Panc1 (cell line): Measurements from ENCODE around the gene CIC. TPM values are rescaled to one million over a fixed set of nuclear protein-coding genes. Genes with fewer than 3 reads are reported as not detected.

ENCODE experiments used
- ATAC-seq: fragments of 200-7000 bp; cut with Tn5 transposase; 2 replicates; pipeline ENCODE4 v1.9.1; 2020; ENCODE audit warnings: mild to moderate bottlenecking, moderate library complexity
- BruUV-seq: library from RNA; stranded (reverse); fragments of 400-500 nt; replicated peaks from 2 replicates; lab custom pipeline; 2021; lab: Mats Ljungman, UMichigan
- CTCF ChIA-PET: fragments of 300-600 bp; sonication (Branson Sonifier 250); formaldehyde crosslinking; loops from one replicate; lab custom pipeline; 2022; ENCODE audit warnings: antibody characterized with exemption; lab: Charles Lee
- POLR2A ChIA-PET: fragments of 300-600 bp; sonication (Branson Sonifier 250); formaldehyde crosslinking; loops from one replicate; lab custom pipeline; 2022; ENCODE audit warnings: antibody characterized with exemption; lab: Charles Lee
- DNase-seq: peaks from one replicate; pipeline ENCODE4 v3.0.0-alpha.2; 2010; ENCODE audit warnings: low read depth, low spot score
- H3K27ac ChIP-seq: 2 replicates; pipeline ENCODE4 v1.5.1; 2011; ENCODE audit warnings: mild to moderate bottlenecking, low read length, inconsistent platforms
- H3K27me3 ChIP-seq: fragments of 200-500 bp; sonication (Bioruptor generic); 2 replicates; pipeline ENCODE4 v1.6.0; 2014; ENCODE audit warnings: low read length, inconsistent platforms; ENCODE audit not compliant: control insufficient read depth, insufficient read depth
- H3K36me3 ChIP-seq: fragments of 200-500 bp; sonication (Bioruptor generic); 2 replicates; pipeline ENCODE4 v1.5.1; 2014; ENCODE audit warnings: inconsistent platforms, mild to moderate bottlenecking, low read length, moderate library complexity; ENCODE audit not compliant: control insufficient read depth, insufficient read depth
- H3K4me1 ChIP-seq: 2 replicates; pipeline ENCODE4 v1.5.1; 2011; ENCODE audit warnings: inconsistent platforms, mild to moderate bottlenecking, low read length, moderate library complexity; ENCODE audit not compliant: control insufficient read depth, insufficient read depth
- H3K4me3 ChIP-seq, 2 experiments: 2 replicates each; pipeline ENCODE4 v1.5.1; 2011 to 2012; ENCODE audit warnings: low read depth in 2 of 2, low read length in 2 of 2, mild to moderate bottlenecking in 2 of 2, inconsistent platforms in 1 of 2, moderate library complexity in 1 of 2
- H3K9me3 ChIP-seq: fragments of 200-500 bp; sonication (Bioruptor generic); 2 replicates; pipeline ENCODE4 v1.5.1; 2014; ENCODE audit warnings: low read depth, mild to moderate bottlenecking, inconsistent platforms, low read length, moderate library complexity; ENCODE audit not compliant: control insufficient read depth, insufficient read depth
- CTCF ChIP-seq: fragments of 450-650 bp; IDR thresholded peaks from 2 replicates; pipeline ENCODE4 v1.5.1; 2017; ENCODE audit warnings: mild to moderate bottlenecking
- POLR2AphosphoS5 ChIP-seq: IDR thresholded peaks from 2 replicates; pipeline ENCODE4 v1.6.1; 2012; ENCODE audit warnings: mild to moderate bottlenecking, low read depth, low read length, moderate library complexity
- REST ChIP-seq, 2 experiments: IDR thresholded peaks; 2 replicates each; pipeline ENCODE4 v1.6.1; 2011 to 2012; ENCODE audit warnings: low read depth in 2 of 2, control low read depth in 1 of 2, low read length in 1 of 2, mild to moderate bottlenecking in 1 of 2, moderate library complexity in 1 of 2; ENCODE audit not compliant: insufficient read depth in 1 of 2
- SIN3A ChIP-seq: IDR thresholded peaks from 2 replicates; pipeline ENCODE4 v1.6.1; 2012; ENCODE audit warnings: low read depth, mild to moderate bottlenecking, low read length, moderate library complexity, borderline replicate concordance; ENCODE audit not compliant: insufficient read depth
- TCF7L2 ChIP-seq: IDR thresholded peaks from 2 replicates; pipeline ENCODE4 v1.6.1; 2011; ENCODE audit warnings: mild to moderate bottlenecking, low read depth, low read length, inconsistent platforms
- in situ Hi-C: cut with HindIII; loops from 2 replicates; pipeline ENCODE4 v1.10.0; 2016; ENCODE audit warnings: low sequenced_read_pairs, low pct_unique_long_range_greater_than_20kb
- intact Hi-C: fragments of 100-400 bp; cut with micrococcal nuclease; formaldehyde crosslinking; loops from one replicate; pipeline ENCODE4 v1.10.0; 2022; ENCODE audit not compliant: unreplicated experiment
- total RNA-seq: library from RNA; stranded (reverse); gene quantifications from one replicate; pipeline ENCODE4 v1.2.1, GENCODE V29; 2021; ENCODE audit not compliant: unreplicated experiment

CIC gene
- total RNA-seq, 1 experiment from 2014 or later, result 67.4 TPM

- ChIA-PET CTCF (no interaction called here), POLR2A (no interaction called here)
- DNase-seq, result no peak
- no peak for ATAC-seq
- TF ChIP-seq SIN3A, result no peak
- TF ChIP-seq POLR2AphosphoS5, result no peak
- no peak for TF ChIP-seq REST (IDR thresholded peaks at IDR 0.05; ENCODE audit: insufficient read depth in 1 of 2, low read depth in 2 of 2, low read length in 1 of 2)
- TF ChIP-seq TCF7L2, result no peak
- TF ChIP-seq CTCF, result no peak
- intact Hi-C loops, result loop anchor here (5.0 kb wide), 1 partner anchor 37 kb away; no protein-coding TSS in a partner anchor
- BruUV-seq, result no TSS peak
- H3K27me3 ChIP-seq, result no peaks in the 10 kb centered on the region
- H3K36me3 ChIP-seq, result no peaks in the 10 kb centered on the region; the same call in 1 of the 2 replicates
- in situ Hi-C loops, result no loop called here
- H3K27ac ChIP-seq, result peak overlapping the region; percentile 82
- peak overlapping the region; percentile 57 to 66 for H3K4me3 ChIP-seq
- H3K9me3 ChIP-seq, result no peaks in the 10 kb centered on the region
- peaks cover 34% of the 10 kb centered on the region for H3K4me1 ChIP-seq
Observed at GRCh38 chr19:42284591-42285341, 15.7 kb downstream of the CIC start.

GRCh38 chr19:42285541-42285941 lies 16.5 kb downstream of the CIC start:
- TF ChIP-seq SIN3A, result no peak
- TF ChIP-seq REST (IDR thresholded peaks at IDR 0.05; ENCODE audit: insufficient read depth in 1 of 2, low read depth in 2 of 2, low read length in 1 of 2), result no peak
- no peak for TF ChIP-seq POLR2AphosphoS5
- peak overlapping the region; percentile 57 to 66 for H3K4me3 ChIP-seq
- peak overlapping the region; percentile 82 for H3K27ac ChIP-seq

More at GRCh38 chr19:42285541-42285941, 16.5 kb downstream of the CIC start:
- in situ Hi-C loops, result no loop called here
- Histone ChIP-seq H3K27me3 (no peaks in the 10 kb centered on the region), H3K36me3 (no peaks in the 10 kb centered on the region; the same call in 1 of the 2 replicates), H3K4me1 (peaks cover 34% of the 10 kb centered on the region), H3K9me3 (no peaks in the 10 kb centered on the region)
- no TSS peak for BruUV-seq
- no peak for DNase-seq
- CTCF ChIA-PET, result no interaction called here
- no peak for ATAC-seq
- POLR2A ChIA-PET, result no interaction called here
- intact Hi-C loops, result no loop called here
